HG03439 (cell line): ENCODE results near the gene GALNT14.

Experiments used
- ATAC-seq: cut with Tn5 transposase; IDR thresholded peaks from one replicate; pipeline ENCODE4 v1.9.1; 2021; ENCODE audit warnings: mild to moderate bottlenecking, moderate library complexity; ENCODE audit not compliant: unreplicated experiment

GALNT14 gene

DNA sequence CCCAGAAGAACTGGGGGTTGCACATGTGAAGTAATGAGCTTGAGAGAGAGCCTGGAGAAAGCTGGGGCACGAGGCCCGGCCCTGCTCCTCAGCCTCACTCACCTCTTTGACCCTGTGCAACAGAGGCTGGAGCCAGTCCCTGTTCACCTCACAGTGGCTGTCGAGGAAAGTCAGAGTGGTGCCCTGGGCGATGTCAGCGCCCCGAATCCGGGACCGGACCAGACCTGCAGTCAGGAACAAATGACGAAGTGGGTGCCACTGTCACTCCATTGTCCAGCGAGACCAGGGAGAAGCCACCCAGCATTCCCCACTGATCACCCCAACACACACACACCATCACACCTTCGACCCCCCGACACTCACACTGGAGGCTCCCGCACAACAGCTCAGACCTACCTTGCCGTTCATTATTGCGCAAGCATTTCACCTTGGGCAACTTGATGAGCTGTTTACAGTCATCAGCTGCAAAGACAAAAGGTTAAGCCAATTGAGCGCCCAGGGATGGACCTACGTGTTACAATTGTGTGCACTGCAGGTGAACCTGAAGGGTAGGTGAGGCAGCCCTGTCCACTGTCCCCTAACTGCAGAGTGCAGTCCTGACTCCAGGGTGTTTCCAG, 182.6 kb downstream of the GALNT14 start:
- ATAC-seq = no peak

DNA sequence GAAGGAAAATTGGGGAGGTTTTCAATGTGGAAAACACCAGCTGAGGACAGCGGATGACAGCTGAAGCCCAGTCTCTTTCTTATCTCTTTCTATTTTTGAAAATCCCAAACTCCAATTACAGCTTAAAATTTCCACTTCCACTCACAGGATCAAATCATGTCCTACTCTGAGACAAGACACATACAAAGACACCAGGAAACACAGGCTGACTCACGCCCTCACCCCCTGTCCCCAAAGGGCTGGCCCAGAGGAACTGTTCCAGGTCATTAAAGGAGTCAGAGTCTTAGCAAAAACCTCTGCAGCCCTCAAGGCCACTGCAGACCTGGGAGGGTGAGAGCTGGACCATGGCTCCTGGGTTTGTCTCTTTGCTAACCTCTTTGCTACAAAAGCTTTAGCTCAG, 187.9 kb downstream of the GALNT14 start:
- ATAC-seq = no peak

DNA sequence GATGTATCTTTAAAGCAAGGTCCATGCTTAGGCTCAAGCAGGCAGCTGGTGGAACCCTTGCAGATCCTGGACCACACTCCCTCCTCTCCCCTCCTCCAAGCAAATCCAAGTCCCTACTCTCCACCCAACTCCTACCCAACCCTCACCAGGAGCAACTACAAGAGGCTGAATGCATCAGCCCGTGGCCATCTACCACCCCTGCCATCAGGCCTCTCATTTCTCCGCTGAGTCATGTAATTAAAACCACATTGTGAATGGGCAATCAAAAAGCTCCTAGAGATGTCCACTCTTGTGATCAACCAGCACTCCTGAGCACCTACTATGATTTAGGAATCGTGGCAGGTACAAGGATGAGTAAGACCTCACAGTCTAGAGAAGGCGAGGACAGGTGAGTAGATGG, 188.8 kb downstream of the GALNT14 start:
- no peak for ATAC-seq

DNA sequence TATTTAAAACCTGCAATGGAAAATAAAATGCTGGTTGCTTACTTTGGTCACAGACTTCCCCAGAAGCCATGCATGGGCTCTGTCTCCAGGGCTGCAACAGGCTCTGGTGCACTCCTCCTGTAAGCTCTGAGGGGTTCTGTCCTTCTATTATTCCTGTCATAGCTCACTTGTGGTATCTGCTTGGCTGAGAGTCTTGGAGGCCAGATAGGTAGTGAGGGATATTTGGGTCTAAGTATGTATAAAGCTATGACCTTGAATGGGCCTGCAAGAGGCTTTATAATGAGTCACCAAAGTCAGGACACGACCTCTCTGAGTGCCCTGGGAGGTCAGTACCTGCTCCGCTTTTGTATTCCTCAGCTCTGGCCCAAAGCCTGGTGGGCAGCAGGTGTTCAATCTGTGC, 189.4 kb downstream of the GALNT14 start:
- ATAC-seq = no peak

DNA sequence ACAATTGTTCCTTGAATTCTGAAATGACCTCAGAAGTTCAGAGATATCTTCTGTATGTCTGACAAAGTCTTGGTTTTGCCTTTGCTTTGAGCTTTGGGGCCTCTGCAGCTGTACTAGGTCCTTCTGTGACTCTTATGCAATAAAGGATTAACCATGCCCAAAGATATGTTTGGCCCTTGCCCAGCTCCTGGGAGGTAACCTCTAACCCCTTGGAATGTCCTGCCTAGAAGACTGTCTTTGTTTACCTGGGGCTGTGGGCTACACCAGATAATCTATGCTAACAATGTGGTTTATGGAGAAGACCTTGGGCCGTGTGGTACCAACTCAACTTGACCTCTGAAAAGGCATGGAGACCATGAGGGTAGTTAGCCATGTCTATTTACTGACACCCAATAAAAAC, 190.1 kb downstream of the GALNT14 start:
- no peak for ATAC-seq

DNA sequence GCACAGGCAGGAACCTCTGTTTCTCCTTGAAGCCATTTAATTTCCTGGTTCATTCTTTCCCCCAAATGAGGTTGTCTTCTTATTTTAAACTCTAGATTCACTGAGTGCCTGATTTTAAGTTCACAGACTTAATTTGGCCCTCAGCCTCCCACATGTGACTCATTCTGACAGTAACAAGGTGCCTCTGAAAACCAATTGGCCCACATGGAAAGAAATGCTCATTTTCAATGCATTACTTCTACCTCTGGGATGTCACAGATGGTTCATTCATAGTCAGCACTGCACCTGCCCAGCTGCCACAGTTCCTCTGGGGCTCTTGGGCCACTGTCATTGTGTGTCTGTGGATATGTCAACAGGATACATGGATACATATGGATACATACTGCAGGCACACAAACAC, 190.6 kb downstream of the GALNT14 start:
- ATAC-seq = no peak

DNA sequence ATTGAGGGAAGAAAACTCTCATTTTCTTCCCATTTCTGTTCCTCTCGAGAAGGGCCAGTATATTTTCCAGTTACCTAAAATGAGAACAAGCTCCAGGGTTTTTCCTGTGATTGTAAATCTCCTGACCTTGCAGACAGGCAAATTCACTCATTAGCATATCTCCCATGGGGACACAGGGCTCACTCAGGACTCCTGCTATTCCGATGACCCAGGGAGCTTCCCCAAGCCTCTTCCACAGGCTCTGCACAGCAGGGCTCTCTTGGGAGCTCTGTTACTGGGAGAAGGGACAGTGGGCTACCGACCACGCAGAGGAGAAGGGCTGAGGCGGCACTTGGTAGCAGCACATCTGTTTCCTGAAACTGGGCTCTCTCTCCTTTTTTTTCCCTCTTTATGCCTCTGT, 195.8 kb downstream of the GALNT14 start:
- no peak for ATAC-seq

DNA sequence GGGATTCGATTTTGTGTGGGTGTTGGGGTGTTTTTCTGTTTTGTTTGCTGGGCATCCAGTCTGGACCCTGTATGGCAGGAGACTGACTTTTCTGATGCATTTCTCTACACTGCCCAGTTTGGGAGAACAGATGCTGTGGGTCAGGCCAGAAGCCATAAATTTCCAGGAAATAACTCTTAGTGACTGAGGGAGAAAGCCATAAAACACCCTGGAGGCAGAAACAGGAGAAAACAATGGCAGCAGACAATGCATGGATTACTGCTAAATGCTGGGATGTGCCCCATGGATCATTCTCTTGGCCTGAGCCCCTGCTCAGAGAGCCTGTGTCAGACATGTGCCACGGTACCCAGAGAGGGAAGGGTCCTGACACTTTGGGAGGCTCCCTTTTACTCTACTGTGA, 197.4 kb downstream of the GALNT14 start:
- ATAC-seq = no peak

DNA sequence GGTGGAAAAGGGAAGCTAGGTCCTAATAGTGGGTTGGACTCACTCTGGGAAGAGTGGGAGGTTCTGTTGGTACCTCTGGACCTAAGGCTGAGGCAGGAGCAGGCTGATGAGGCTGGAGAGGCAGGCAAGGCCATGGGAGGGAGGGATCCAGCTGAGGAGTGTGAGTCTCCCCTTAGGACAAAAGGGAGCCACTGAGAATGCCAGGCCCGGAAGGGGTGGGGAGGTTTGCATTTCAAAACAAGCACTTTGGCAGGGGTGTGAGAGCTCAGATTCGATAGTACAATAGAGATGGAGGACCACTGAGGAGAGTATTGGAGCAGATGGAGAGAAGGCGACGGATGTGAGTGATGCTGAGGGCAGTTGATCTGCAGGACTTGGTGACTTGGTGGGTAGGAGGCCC, 198.9 kb downstream of the GALNT14 start:
- no peak for ATAC-seq

DNA sequence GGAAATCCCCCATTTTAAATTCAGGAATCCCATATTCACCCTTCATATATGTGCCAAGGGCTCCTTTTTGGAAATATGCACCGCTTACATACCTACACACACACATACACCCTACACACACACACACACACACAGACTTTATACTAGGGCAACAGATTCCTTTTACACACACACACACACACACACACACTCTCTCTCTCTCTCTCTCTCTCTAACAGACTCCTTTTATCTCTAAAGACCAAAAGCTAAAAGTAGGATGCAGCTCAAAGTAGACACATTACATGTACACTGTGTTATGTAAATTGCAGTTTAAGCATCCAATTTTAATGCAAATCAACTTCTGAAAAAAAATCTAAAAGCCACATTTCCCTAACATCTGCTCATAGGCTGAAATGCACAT, 200.0 kb downstream of the GALNT14 start:
- ATAC-seq = no peak

DNA sequence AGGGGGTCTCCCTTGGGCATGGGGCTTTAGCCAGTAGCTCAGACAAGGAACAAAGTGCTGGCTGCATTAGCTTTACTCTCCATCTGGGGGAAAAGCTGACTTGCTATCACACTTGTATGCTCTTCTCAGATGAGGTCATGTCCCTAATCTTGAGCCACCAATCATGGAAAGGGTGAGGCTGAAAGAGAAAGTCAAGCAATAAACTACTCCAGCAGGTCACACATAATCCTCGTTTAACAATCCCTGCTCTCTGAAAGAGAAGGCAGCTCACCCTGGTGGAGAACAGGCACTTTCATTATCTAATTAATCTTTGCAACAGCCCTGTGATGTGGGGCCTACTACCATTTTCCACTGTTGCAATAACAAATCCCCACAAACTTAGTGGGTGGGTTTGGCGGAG, 201.3 kb downstream of the GALNT14 start:
- no peak for ATAC-seq

DNA sequence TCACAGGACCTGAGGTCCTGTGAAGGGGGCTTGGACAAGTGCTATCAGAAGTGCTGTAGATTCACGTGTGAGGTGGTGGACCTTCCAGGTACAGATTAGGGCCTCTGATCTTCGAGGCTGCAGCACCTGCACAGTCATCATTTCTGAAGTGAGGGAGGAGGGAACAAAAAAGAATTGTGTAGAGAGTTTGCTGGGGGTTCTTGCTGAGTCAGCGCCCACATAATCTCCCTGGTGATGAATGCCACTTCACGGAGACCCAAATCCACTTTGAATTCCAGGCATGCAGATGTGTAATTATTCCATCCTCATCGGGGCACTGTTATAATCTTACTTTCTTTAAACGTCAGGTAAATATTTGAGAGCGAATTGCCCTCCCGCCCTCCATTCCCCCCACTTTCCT, 202.4 kb downstream of the GALNT14 start:
- ATAC-seq = no peak

DNA sequence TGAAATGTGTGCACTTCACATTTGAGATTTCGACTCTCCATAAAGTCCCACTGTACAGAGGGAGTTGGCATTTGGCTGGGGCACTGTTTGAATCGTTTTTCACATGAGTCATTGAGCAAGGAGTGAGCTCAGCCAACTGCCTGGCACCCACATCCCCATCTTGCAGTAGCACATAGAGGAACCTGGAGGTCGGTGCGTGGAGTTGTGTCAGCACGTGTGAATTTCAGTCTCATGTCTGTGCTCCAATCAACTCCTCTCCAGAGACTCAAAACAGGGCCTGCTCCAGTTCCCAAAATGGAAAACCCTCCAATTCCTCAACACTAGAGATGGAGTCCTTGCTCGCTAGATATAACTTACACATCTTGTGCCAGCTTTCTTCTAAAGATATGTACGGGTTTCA, 204.2 kb downstream of the GALNT14 start:
- ATAC-seq = no peak

DNA sequence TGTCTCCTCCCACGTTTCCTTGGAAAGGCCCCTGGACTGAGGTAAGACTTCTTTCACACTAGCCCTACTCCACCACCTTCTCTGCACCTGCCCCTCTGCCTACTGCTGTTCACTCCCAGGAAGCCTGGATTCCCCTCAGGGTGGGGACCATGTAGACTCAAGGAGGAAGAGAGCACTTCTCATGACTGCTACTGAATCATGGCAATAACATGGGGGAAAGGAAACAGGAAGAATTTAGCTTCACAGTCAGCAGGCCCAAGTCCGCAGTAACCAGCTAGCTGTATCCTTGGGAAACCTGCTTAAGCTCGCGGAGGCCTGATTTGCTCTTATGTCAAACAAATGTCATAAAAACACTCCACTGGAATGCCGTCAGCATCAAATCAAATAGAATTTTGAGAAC, 204.7 kb downstream of the GALNT14 start:
- no peak for ATAC-seq

DNA sequence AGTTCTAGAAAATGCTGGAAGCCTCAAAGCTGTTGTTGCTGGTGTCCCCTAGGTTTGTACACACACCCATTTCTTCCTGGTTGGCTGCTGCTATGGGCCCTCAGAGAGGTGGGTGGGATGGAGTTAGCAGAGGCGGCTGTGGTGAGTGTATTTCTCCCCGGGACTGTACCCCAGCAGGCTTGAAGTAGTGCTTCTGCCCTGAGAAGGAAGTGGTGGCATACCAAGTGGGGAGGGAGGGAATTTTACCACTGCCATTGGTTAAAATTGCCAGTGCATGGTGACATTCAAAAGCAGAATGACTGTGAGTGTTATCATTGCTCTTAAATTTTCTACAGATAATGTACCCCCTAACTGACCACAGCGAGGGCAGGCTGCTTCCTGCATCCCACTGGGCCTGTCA, 205.4 kb downstream of the GALNT14 start:
- no peak for ATAC-seq

DNA sequence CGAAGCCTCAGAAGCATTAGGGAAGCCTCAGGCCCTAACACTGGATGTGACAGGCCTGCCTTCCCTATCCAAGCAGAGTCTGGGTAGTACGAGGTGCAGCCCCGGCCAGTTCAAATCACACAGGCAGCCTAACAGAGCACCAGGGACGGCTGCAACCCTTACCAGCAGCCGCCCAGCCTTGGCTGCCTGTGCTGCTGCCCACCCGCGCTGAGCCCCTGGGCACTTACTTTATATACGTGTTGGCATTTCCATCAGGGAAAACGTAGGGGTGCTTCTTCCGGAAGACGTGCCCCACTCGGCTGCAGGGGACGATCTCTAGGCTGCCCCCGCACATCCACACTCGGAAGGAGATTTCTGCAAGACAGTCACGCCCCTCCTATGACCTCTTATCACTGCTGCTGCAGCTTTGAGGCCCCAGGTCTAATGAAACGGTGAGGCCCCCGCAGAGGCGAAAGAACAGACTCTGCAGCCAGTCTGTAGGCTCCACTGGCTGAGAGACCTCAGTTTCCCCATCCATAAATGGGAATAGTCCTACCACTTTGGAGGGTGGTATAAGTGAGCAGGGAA, 206.3 kb downstream of the GALNT14 start:
- ATAC-seq = no peak

DNA sequence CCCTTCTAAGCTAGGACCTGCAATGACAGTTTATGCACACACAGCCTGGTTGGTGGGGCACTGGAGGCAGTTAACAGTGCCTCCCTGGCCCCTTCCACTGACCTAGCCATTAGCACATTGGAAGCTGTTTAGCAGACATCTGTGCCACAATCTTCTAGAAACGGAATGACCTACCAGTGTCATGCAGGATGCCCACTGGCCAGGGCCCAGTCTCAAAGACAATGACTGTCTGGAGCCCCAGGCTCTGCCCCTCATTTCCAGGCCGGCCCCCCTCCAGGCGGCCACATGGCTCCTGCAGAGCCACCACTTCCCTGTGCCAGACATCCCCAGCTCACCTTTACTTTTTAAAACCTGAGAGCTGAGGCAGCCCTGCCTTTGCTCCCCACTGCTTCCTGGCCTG, 207.5 kb downstream of the GALNT14 start:
- no peak for ATAC-seq

DNA sequence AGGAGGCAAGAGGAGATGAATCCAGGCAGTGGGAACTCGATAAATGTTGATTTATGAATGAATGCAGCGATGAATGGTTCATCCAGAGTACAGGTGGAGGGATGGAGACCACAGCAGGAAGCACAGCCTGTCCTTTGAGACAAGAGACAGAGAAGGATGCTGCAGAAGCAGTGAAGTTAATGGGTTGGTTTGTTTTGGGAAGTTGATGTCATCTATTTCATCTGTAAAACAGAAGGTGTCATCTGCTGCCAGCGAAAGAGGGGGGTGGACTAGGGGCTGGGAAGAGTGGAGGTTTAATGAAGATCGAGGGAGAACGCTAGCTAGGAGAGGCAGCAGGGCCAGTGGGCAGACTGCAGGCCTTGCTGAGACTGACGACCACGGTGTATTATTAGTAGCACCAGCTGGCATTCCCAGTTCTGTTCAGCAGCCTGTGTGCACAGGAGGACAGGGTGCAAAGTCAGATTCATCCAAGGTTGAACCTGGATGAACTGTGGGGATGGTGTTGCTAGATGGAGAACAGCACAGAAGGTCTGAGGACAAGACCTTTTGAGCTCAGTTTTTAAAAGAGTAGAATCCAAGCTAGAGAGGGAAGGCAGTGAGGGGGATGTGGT, 210.7 kb downstream of the GALNT14 start:
- ATAC-seq = no peak

DNA sequence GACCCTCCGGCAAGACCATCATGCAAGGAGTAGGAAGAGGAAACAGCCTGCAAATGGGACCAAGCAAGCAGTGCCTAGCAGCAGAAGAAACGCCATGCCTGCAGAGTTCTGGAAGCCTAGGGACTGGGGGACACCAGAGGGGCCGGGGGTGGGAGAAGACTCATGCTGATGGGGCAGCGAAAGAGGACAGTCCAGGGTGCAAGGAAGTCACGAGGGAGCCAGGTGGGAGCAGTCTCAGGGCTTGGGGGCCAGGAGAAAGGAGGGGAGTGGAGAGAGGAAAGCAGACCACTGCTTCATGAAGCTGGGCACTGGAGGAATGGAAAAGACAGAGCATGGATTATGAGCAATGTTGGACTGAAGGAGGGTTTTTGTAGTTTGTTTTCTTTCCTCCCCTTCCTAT, 211.6 kb downstream of the GALNT14 start:
- ATAC-seq = no peak

DNA sequence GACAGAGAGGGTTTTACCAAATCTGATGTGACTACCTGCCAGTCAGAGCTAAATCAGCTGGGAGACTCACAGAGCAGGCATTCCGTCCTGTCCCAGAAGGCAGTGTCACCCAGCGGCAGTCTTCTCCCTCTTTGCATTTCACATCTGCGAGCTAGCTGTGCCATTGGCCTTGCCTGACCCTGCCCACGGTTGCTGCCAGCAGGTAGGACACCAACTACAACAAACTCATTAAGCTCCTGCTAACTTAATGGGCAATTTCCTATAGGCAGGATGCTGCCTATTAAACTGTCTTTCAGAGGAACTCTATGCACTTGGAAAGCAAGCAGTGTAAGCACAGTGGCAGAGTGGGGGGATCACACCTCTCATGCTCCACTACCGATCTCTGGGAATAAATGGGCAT, 214.6 kb downstream of the GALNT14 start:
- no peak for ATAC-seq

DNA sequence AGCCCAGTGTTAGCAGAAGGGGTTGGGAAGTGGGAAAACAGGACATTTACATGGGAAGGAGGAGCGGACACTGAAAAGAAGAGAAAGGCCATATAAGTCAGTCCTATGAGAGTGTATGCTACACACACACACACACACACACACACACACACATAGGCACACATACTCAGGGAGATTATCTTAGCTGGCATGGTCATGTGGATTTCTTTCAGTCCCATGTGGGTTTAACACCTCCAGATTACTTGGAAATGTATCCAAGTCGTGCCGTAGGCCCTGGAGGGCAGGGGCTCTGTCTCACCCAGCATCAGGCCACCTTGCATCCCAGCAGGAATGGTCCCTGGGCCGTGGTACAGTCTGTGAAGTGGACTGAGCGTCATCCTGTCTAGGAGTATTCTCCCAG, 217.7 kb downstream of the GALNT14 start:
- ATAC-seq = no peak

DNA sequence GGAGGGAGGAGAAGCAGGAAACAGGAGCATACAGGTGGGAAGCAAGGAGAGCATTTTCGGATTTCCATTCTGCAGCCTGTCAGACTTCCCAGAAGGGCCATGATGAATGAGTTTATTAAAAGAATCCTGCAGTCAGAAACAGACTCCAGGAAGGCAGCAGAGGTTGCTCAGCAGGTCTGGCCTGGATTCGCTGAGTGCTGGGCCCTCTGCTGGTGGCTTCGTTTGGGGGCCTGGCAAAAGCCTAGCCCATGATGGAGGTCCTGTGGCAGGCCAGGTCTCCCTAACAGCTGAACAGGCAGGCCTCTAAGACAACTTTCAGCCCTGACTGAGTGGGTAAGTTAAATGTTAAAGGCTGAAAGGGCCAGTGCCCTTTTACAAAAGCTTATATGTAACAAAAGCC, 222.8 kb downstream of the GALNT14 start:
- ATAC-seq = no peak

DNA sequence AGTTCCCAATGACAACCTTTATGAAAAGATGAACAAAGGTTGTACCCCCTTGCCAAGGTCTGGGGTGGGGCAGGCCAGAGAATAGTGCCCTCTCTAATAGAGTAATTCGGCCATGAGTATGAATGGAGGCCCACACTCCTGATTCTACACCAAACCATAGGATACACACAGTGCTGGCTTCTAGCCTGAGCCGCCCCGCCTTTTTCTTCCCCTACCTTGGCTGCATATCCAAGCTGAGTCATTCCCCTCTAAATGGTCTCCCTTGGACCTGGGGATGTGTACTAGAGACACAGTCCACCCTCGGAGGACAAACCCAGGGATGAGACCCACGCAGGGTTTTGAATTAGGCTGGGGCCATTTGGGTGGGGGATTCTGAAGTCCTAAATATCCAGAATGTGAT, 223.8 kb downstream of the GALNT14 start:
- no peak for ATAC-seq
